GM23338 (cell line): ENCODE data around the gene CNOT1. TPM values are rescaled to one million over a fixed set of nuclear protein-coding genes. Genes with fewer than 3 reads are reported as not detected.

Experiments
- ATAC-seq: fragments of 200-7000 bp; cut with Tn5 transposase; 3 replicates; pipeline ENCODE4 v1.9.1; 2020
- DNase-seq: peaks from one replicate; pipeline ENCODE4 v3.0.0-alpha.2; 2015; ENCODE audit warnings: low spot score
- H2AFZ ChIP-seq: fragments of 200-600 bp; sonication (generic); 2 replicates; pipeline ENCODE4 v1.8.0; 2016; ENCODE audit warnings: antibody characterized with exemption, mild to moderate bottlenecking, moderate library complexity
- H3F3A ChIP-seq: fragments of 200-600 bp; sonication (generic); replicated peaks from 2 replicates; pipeline ENCODE4 v1.8.0; 2017; ENCODE audit warnings: antibody characterized with exemption, mixed run types, low read depth
- H3K27ac ChIP-seq: fragments of 200-600 bp; sonication (generic); 2 replicates; pipeline ENCODE4 v1.6.1; 2016; ENCODE audit warnings: low read depth
- H3K27me3 ChIP-seq: fragments of 200-600 bp; sonication (generic); 2 replicates; pipeline ENCODE4 v1.8.0; 2016; ENCODE audit warnings: mild to moderate bottlenecking, mixed run types, moderate library complexity; ENCODE audit not compliant: insufficient read depth
- H3K36me3 ChIP-seq: fragments of 200-600 bp; sonication (generic); 2 replicates; pipeline ENCODE4 v1.8.0; 2016; ENCODE audit warnings: mild to moderate bottlenecking; ENCODE audit not compliant: insufficient read depth
- H3K4me1 ChIP-seq: fragments of 200-600 bp; sonication (generic); 2 replicates; pipeline ENCODE4 v1.8.0; 2016; ENCODE audit warnings: mild to moderate bottlenecking, moderate library complexity; ENCODE audit not compliant: insufficient read depth
- H3K4me2 ChIP-seq: fragments of 200-600 bp; sonication (generic); 2 replicates; pipeline ENCODE4 v1.7.1; 2017; ENCODE audit warnings: mixed run types
- H3K4me3 ChIP-seq: fragments of 200-600 bp; sonication (generic); 2 replicates; pipeline ENCODE4 v1.6.1; 2016; ENCODE audit warnings: mixed run types
- H3K79me2 ChIP-seq: fragments of 200-600 bp; sonication (generic); replicated peaks from 2 replicates; pipeline ENCODE4 v1.8.0; 2017; ENCODE audit warnings: mild to moderate bottlenecking; ENCODE audit not compliant: insufficient read depth
- H3K9me2 ChIP-seq: fragments of 200-600 bp; sonication (generic); 2 replicates; pipeline ENCODE4 v1.8.0; 2017; ENCODE audit not compliant: insufficient read depth
- H4K20me1 ChIP-seq: fragments of 200-600 bp; sonication (generic); replicated peaks from 2 replicates; pipeline ENCODE4 v1.8.0; 2017; ENCODE audit warnings: mild to moderate bottlenecking; ENCODE audit not compliant: insufficient read depth
- H3K27ac Mint-ChIP-seq: 2 replicates; pipeline ENCODE4 v1.8.0; 2020; ENCODE audit warnings: inconsistent platforms, mild to moderate bottlenecking, moderate library complexity, mixed read lengths
- H3K27me3 Mint-ChIP-seq: 3 replicates; pipeline ENCODE4 v1.8.0; 2022; ENCODE audit warnings: low read depth, mild to moderate bottlenecking, moderate library complexity, mixed read lengths, inconsistent platforms; ENCODE audit not compliant: insufficient read depth, poor library complexity
- H3K36me3 Mint-ChIP-seq: 3 replicates; pipeline ENCODE4 v1.8.0; 2021; ENCODE audit warnings: low read depth, mild to moderate bottlenecking, inconsistent platforms, moderate library complexity, mixed read lengths
- H3K4me1 Mint-ChIP-seq: 3 replicates; pipeline ENCODE4 v1.8.0; 2020; ENCODE audit warnings: mild to moderate bottlenecking, inconsistent platforms, mixed read lengths
- H3K4me3 Mint-ChIP-seq: 3 replicates; pipeline ENCODE4 v1.8.0; 2021; ENCODE audit warnings: moderate library complexity, mild to moderate bottlenecking, inconsistent platforms, mixed read lengths
- H3K9me3 Mint-ChIP-seq: 3 replicates; pipeline ENCODE4 v1.8.0; 2020; ENCODE audit warnings: moderate library complexity, mild to moderate bottlenecking, inconsistent platforms, mixed read lengths
- CREB1 ChIP-seq: fragments of 250-450 bp; sonication (Bioruptor Pico); IDR thresholded peaks from 2 replicates; pipeline ENCODE4 v1.5.0; 2020; ENCODE audit warnings: low read depth, mild to moderate bottlenecking, moderate library complexity
- POLR2AphosphoS5 ChIP-seq: IDR thresholded peaks from 2 replicates; pipeline ENCODE4 v1.6.1; 2016; ENCODE audit warnings: antibody characterized with exemption, low read depth
- ZNF462 ChIP-seq: fragments of 250-450 bp; sonication (Bioruptor Pico); IDR thresholded peaks from 2 replicates; pipeline ENCODE4 v1.5.0; 2020; ENCODE audit warnings: mild to moderate bottlenecking, moderate library complexity
- polyA plus RNA-seq: library from polyadenylated mRNA; unstranded; fragments of >200 nt; fragmentation: Nextera tagmentation; extraction: Ambion mirVana; gene quantifications from 2 replicates; pipeline ENCODE4 v1.2.1, GENCODE V29; 2016
- total RNA-seq: library from RNA; depleted of rRNA; stranded (reverse); fragments of >200 nt; shearing (Covaris generic); gene quantifications from 2 replicates; pipeline ENCODE4 v1.2.3, GENCODE V29; 2014
- TF ChIP-seq, protein P1 (sequence below): IDR thresholded peaks from 2 replicates; pipeline ENCODE4 v1.6.1; 2016; ENCODE audit warnings: antibody characterized with exemption

The CNOT1 gene
- total and polyA plus RNA-seq, 2 experiments from 2014 or later: 59.2 to 298 TPM

GRCh38 chr16:58535100-58535499 is 94.5 kb downstream of the CNOT1 start (continued):
- TF ChIP-seq ZNF462 (CRISPR knock-in tag) (no peak), CREB1 (CRISPR knock-in tag) (no peak), POLR2AphosphoS5 (no peak)

DNA sequence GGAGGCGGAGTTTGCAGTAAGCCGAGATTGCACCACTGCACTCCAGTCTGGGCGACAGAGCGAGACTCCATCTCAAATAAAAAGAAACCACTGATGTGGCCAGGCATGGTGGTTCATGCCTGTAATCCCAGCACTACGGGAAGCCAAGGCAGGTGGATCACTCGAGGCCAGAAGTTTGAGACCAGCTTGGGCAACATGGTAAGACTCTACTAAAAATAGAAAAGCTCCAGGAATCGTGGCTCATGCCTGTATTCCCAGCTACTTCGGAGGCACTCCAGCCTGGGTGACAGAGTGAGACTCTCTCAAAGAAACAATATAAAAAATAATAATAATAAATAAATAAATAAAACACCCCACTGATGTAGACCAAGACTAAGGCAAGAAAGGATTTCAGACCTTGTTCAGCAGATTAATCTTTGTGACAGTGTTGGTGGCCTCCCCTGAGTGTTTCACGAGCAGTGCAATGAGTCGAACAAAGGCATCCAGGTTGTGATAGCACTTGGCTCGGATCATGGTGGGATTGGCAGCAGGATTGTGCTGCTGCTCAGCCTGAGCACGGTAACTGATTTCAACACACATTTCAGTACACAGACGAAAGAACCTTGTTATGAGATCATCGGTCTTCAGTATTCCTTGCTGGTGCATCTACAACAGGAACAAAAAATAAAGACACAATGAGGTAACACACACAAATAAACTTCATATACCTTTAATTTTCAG is 95.7 kb downstream of the CNOT1 start:
- Mint-ChIP-seq H3K36me3 (peaks cover 97% of the 10 kb centered on the region), H3K27ac (no peak overlapping the region), H3K27me3 (peaks cover 1% of the 10 kb centered on the region), H3K9me3 (no peaks in the 10 kb centered on the region), H3K4me1 (no peaks in the 10 kb centered on the region), H3K4me3 (no peak overlapping the region)
- Histone ChIP-seq H3K9me2 (no peaks in the 10 kb centered on the region), H2AFZ (no peak overlapping the region), H3K79me2 (0 out of 2 replicates have a peak, but pooled peaks cover 5% of the 10 kb centered on the region), H3K4me3 (no peak overlapping the region), H3F3A (peaks cover 3% of the 10 kb centered on the region; the same call in 1 of the 2 replicates), H3K27ac (no peak overlapping the region), H3K4me2 (no peak overlapping the region), H4K20me1 (peaks cover 27% of the 10 kb centered on the region), H3K36me3 (peaks cover 93% of the 10 kb centered on the region), H3K4me1 (no peaks in the 10 kb centered on the region), H3K27me3 (no peaks in the 10 kb centered on the region)
- DNase-seq: no peak
- ATAC-seq: no peak
- TF ChIP-seq, protein P1, sequence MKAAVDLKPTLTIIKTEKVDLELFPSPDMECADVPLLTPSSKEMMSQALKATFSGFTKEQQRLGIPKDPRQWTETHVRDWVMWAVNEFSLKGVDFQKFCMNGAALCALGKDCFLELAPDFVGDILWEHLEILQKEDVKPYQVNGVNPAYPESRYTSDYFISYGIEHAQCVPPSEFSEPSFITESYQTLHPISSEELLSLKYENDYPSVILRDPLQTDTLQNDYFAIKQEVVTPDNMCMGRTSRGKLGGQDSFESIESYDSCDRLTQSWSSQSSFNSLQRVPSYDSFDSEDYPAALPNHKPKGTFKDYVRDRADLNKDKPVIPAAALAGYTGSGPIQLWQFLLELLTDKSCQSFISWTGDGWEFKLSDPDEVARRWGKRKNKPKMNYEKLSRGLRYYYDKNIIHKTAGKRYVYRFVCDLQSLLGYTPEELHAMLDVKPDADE: no peak
- TF ChIP-seq ZNF462 (CRISPR knock-in tag): no peak
